HepG2 (cell line): Measurements from ENCODE around the gene NPSR1. TPM values are rescaled to one million over a fixed set of nuclear protein-coding genes. Genes with fewer than 3 reads are reported as not detected.

Experiments
- ATAC-seq: fragments of 200-7000 bp; cut with Tn5 transposase; 3 replicates; pipeline ENCODE4 v1.9.1; 2020; ENCODE audit warnings: mild to moderate bottlenecking, moderate library complexity
- BruUV-seq: library from RNA; stranded (reverse); fragments of 400-500 nt; replicated peaks from 2 replicates; lab custom pipeline; 2021; lab: Mats Ljungman, UMichigan
- CTCF ChIA-PET: fragments of 300-600 bp; formaldehyde crosslinking; extraction: SDS; loops from one replicate; lab custom pipeline; 2021; ENCODE audit warnings: low total read pairs, inconsistent platforms, low intra/inter-chr PET ratio; lab: Yijun Ruan, JAX
- POLR2A ChIA-PET: fragments of 350-600 bp; sonication (Branson Sonifier 250); formaldehyde crosslinking; loops from one replicate; lab custom pipeline; 2020; ENCODE audit warnings: antibody characterized with exemption, inconsistent platforms; lab: Yijun Ruan, JAX
- DNase-seq: peaks from one replicate; pipeline ENCODE4 v3.0.0-alpha.2; 2015; ENCODE audit warnings: low spot score
- FAIRE-seq: peaks from 3 replicates; lab custom pipeline; 2011; peaks lifted over from hg19 to GRCh38; lab: Jason Lieb, UNC
- H2AFZ ChIP-seq: one replicate; pipeline ENCODE4 v1.6.1; 2011; ENCODE audit warnings: low read length, inconsistent platforms
- H3K27ac ChIP-seq: fragments of 300-600 bp; 3 replicates; pipeline ENCODE4 v1.8.0; 2011; ENCODE audit warnings: mixed run types, mild to moderate bottlenecking, mixed read lengths, low read length, inconsistent platforms; ENCODE audit not compliant: insufficient read depth; ENCODE audit errors: extremely low read length
- H3K27me3 ChIP-seq, 2 experiments: fragments of 200-600 bp in 1 of 2; 2 replicates in 1 of 2; 3 replicates in 1 of 2; pipeline versions ENCODE4 v1.6.0 to v1.8.0; 2011; ENCODE audit warnings: low read length in 2 of 2, mild to moderate bottlenecking in 2 of 2, moderate library complexity in 2 of 2, inconsistent platforms in 1 of 2; ENCODE audit not compliant: insufficient read depth in 2 of 2, control insufficient read depth in 1 of 2
- H3K36me3 ChIP-seq, 2 experiments: fragments of 200-600 bp in 1 of 2; replicated peaks in 1 of 2; 2 replicates in 1 of 2; 3 replicates in 1 of 2; pipeline versions ENCODE4 v1.5.1 to v1.8.0; 2011; ENCODE audit warnings: low read length in 2 of 2, inconsistent platforms in 1 of 2; ENCODE audit not compliant: insufficient read depth in 2 of 2, control insufficient read depth in 1 of 2
- H3K4me1 ChIP-seq: 2 replicates; pipeline ENCODE4 v1.5.1; 2012; ENCODE audit warnings: low read length, inconsistent platforms; ENCODE audit not compliant: insufficient read depth
- H3K4me2 ChIP-seq: 2 replicates; pipeline ENCODE4 v1.6.0; 2011; ENCODE audit warnings: low read depth, low read length, inconsistent platforms
- H3K4me3 ChIP-seq, 3 experiments: fragments of 200-600 bp in 1 of 3; sonication (generic), shearing (Covaris generic) in 1 of 3; replicated peaks in 1 of 3; 2 replicates each; pipeline ENCODE4 v1.5.1; 2011 to 2016; ENCODE audit warnings: low read length in 3 of 3, inconsistent platforms in 2 of 3, low read depth in 2 of 3, mild to moderate bottlenecking in 2 of 3, control low read depth in 1 of 3, mixed read lengths in 1 of 3; ENCODE audit not compliant: insufficient read depth in 1 of 3
- H3K79me2 ChIP-seq: one replicate; pipeline ENCODE4 v1.6.1; 2011; ENCODE audit warnings: low read length, inconsistent platforms; ENCODE audit not compliant: insufficient read depth
- H3K9ac ChIP-seq: 2 replicates; pipeline ENCODE4 v1.6.0; 2011; ENCODE audit warnings: mild to moderate bottlenecking, low read depth, low read length, inconsistent platforms; ENCODE audit not compliant: insufficient read depth
- H3K9me3 ChIP-seq: 2 replicates; pipeline ENCODE4 v1.5.1; 2012; ENCODE audit warnings: mild to moderate bottlenecking, low read length
- H4K20me1 ChIP-seq: 2 replicates; pipeline ENCODE4 v1.6.0; 2011; ENCODE audit warnings: inconsistent platforms, mild to moderate bottlenecking, low read length, moderate library complexity; ENCODE audit not compliant: insufficient read depth
- HES4 ChIP-seq: sonication (generic); formaldehyde crosslinking; IDR thresholded peaks from 2 replicates; pipeline ENCODE4 v1.9.0; 2021; ENCODE audit warnings: mild to moderate bottlenecking, missing genetic modification reagents, borderline replicate concordance
- MAFF ChIP-seq: IDR thresholded peaks from 2 replicates; pipeline ENCODE4 v1.6.1; 2011; ENCODE audit warnings: low read depth, low read length, improper control_type of control experiment
- NR1H2 ChIP-seq: sonication (generic); formaldehyde crosslinking; IDR thresholded peaks from 2 replicates; pipeline ENCODE4 v1.8.1; 2022; ENCODE audit warnings: low read depth, missing genetic modification reagents, borderline replicate concordance
- RAD21 ChIP-seq: fragments of 450-650 bp; formaldehyde crosslinking; IDR thresholded peaks from 2 replicates; pipeline ENCODE4 v1.5.0; 2020; ENCODE audit warnings: mild to moderate bottlenecking
- WGBS: methylation state at CpG from one replicate; pipeline ENCODE4 v1.1.6; 2017; ENCODE audit warnings: low lambda C conversion rate; 5-methylcytosine and 5-hydroxymethylcytosine counted together
- in situ Hi-C: cut with HindIII; loops from 2 replicates; pipeline ENCODE4 v1.10.0; 2017; ENCODE audit warnings: low pct_unique_long_range_greater_than_20kb; ENCODE audit not compliant: extremely low pct_ligation_motif_present
- intact Hi-C: fragments of 100-400 bp; cut with micrococcal nuclease; formaldehyde crosslinking; loops from one replicate; pipeline ENCODE4 v1.10.0; 2022; ENCODE audit not compliant: unreplicated experiment
- polyA plus RNA-seq, 8 experiments: library from polyadenylated mRNA; depleted of rRNA in 3 of 8; stranded (reverse) in 7 of 8; unstranded in 1 of 8; fragments of >200 nt; fragmentation: Illumina TruSeq in 4 of 8; extraction: Trizol in 4 of 8; gene quantifications; 2 replicates each; pipeline versions ENCODE4 v1.2.1 to v1.2.3, GENCODE V29; 2011 to 2016; ENCODE audit warnings: low read depth in 4 of 8, missing spikeins in 1 of 8, mixed read lengths in 1 of 8; ENCODE audit not compliant: insufficient read depth in 1 of 8
- total RNA-seq, 5 experiments: library from RNA; depleted of rRNA; stranded (reverse); fragments of >200 nt; fragmentation: Illumina TruSeq; extraction: Trizol; gene quantifications; 2 replicates each; pipeline ENCODE4 v1.2.3, GENCODE V29; 2016; ENCODE audit warnings: low read depth in 1 of 5
- TF ChIP-seq, protein P1 (sequence below): sonication (generic); formaldehyde crosslinking; IDR thresholded peaks from 2 replicates; pipeline ENCODE4 v1.5.0; 2020; ENCODE audit warnings: mild to moderate bottlenecking, missing genetic modification reagents
- TF ChIP-seq, protein P2 (sequence below): sonication (generic); formaldehyde crosslinking; IDR thresholded peaks from 2 replicates; pipeline ENCODE4 v1.5.0; 2020; ENCODE audit warnings: missing genetic modification reagents, mild to moderate bottlenecking, borderline replicate concordance

Gene NPSR1
- total and polyA plus RNA-seq, 2 of the 13 experiments (the other 11 are each of a cell fraction or from before 2014, with no cell fraction given), result not detected

GRCh38 chr7:34825221-34825620 lies 167.2 kb downstream of the NPSR1 start:
- Histone ChIP-seq H2AFZ (no peak overlapping the region), H3K36me3 (no peaks in the 10 kb centered on the region), H3K27ac (no peak overlapping the region), H3K9me3 (no peaks in the 10 kb centered on the region), H3K4me1 (no peaks in the 10 kb centered on the region), H4K20me1 (no peaks in the 10 kb centered on the region), H3K79me2 (no peaks in the 10 kb centered on the region)
- ATAC-seq (no peak), DNase-seq (no peak)
- CTCF ChIA-PET, result no interaction called here
- intact Hi-C loops (no loop called here), in situ Hi-C loops (no loop called here)
- WGBS, result 0% methylated on average over 2 of the region's 2 CpGs
- TF ChIP-seq RAD21 (CRISPR knock-in tag) (no peak), NR1H2 (CRISPR knock-in tag) (no peak), HES4 (no peak)
- TF ChIP-seq, protein P1, sequence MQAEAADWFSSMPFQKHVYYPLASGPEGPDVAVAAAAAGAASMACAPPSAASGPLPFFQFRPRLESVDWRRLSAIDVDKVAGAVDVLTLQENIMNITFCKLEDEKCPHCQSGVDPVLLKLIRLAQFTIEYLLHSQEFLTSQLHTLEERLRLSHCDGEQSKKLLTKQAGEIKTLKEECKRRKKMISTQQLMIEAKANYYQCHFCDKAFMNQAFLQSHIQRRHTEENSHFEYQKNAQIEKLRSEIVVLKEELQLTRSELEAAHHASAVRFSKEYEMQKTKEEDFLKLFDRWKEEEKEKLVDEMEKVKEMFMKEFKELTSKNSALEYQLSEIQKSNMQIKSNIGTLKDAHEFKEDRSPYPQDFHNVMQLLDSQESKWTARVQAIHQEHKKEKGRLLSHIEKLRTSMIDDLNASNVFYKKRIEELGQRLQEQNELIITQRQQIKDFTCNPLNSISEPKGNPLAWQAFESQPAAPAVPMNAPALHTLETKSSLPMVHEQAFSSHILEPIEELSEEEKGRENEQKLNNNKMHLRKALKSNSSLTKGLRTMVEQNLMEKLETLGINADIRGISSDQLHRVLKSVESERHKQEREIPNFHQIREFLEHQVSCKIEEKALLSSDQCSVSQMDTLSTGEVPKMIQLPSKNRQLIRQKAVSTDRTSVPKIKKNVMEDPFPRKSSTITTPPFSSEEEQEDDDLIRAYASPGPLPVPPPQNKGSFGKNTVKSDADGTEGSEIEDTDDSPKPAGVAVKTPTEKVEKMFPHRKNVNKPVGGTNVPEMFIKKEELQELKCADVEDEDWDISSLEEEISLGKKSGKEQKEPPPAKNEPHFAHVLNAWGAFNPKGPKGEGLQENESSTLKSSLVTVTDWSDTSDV (CRISPR knock-in tag), result no peak
- TF ChIP-seq, protein P2, sequence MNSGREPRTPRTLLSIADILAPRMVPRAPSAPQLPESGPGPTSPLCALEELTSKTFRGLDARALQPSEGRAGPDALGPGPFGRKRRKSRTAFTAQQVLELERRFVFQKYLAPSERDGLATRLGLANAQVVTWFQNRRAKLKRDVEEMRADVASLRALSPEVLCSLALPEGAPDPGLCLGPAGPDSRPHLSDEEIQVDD, result no peak
- TF ChIP-seq, all 625 proteins: peak for 0
- POLR2A ChIA-PET, result no interaction called here
- Histone ChIP-seq H3K4me3 (no peak overlapping the region), H3K27me3 (no peaks in the 10 kb centered on the region; a peak in 1 of 5 replicates), H3K4me2 (no peak overlapping the region), H3K9ac (no peak overlapping the region)
- FAIRE-seq, result no peak
- BruUV-seq, result no TSS peak

- POLR2A ChIA-PET, result no interaction called here
- Histone ChIP-seq H2AFZ (no peak overlapping the region), H3K36me3 (no peaks in the 10 kb centered on the region), H3K27me3 (no peaks in the 10 kb centered on the region), H3K79me2 (no peaks in the 10 kb centered on the region), H3K4me3 (no peak overlapping the region), H3K27ac (no peak overlapping the region), H4K20me1 (no peaks in the 10 kb centered on the region), H3K9me3 (no peaks in the 10 kb centered on the region), H3K9ac (no peak overlapping the region), H3K4me1 (peaks cover 11% of the 10 kb centered on the region; the same call in 1 of the 2 replicates), H3K4me2 (no peak overlapping the region)
- intact Hi-C loops (no loop called here), in situ Hi-C loops (no loop called here)
- no peak for ATAC-seq
- CTCF ChIA-PET, result no interaction called here
- no TSS peak for BruUV-seq
- no peak for DNase-seq
- no peak for FAIRE-seq
- WGBS, result 30% methylated on average over 3 of the region's 3 CpGs
- peak; percentile 32; the same call in 1 of the 2 replicates for TF ChIP-seq MAFF
Observed at GRCh38 chr7:34830390-34830789, 172.4 kb downstream of the NPSR1 start.
